Testis (tissue), 5 donors: ENCODE measurements around the gene WDR75. TPM values are rescaled to one million over a fixed set of nuclear protein-coding genes. Genes with fewer than 3 reads are reported as not detected.

Experiments
- DNase-seq: peaks from one replicate; pipeline ENCODE4 v3.0.0-alpha.2; 2019
- H3K27ac ChIP-seq, 2 donors: fragments of 200-600 bp; sonication (generic); one replicate each; pipeline ENCODE4 v1.5.1; 2019
- H3K27me3 ChIP-seq: fragments of 200-600 bp; sonication (generic); one replicate; pipeline ENCODE4 v1.5.1; 2019
- H3K36me3 ChIP-seq: fragments of 200-600 bp; sonication (generic); one replicate; pipeline ENCODE4 v1.5.1; 2017; ENCODE audit warnings: low read depth; ENCODE audit errors: missing control alignments
- H3K4me1 ChIP-seq: fragments of 200-600 bp; sonication (generic); one replicate; pipeline ENCODE4 v1.5.1; 2019
- H3K4me3 ChIP-seq, 2 donors: fragments of 200-600 bp; sonication (generic); one replicate each; pipeline ENCODE4 v1.5.1; 2017 to 2019
- H3K9me3 ChIP-seq: fragments of 200-600 bp; sonication (generic); one replicate; pipeline ENCODE4 v1.5.1; 2017
- CTCF ChIP-seq, 3 experiments: fragments of 450-650 bp in 2 of 3; fragments of 200-600 bp in 1 of 3; sonication (generic) in 1 of 3; IDR thresholded peaks; one replicate each; pipeline ENCODE4 v1.5.1; 2016 to 2019; ENCODE audit warnings: antibody characterized with exemption in 3 of 3, mild to moderate bottlenecking in 2 of 3, moderate library complexity in 1 of 3
- POLR2A ChIP-seq: fragments of 450-650 bp; IDR thresholded peaks from one replicate; pipeline ENCODE4 v1.6.1; 2017; ENCODE audit warnings: antibody characterized with exemption, mild to moderate bottlenecking, moderate library complexity
- WGBS, 2 donors: methylation state at CpG; one replicate each; pipeline ENCODE4 v1.1.5; 2018; 5-methylcytosine and 5-hydroxymethylcytosine counted together
- intact Hi-C: fragments of 100-400 bp; cut with DNase I; formaldehyde crosslinking; loops from one replicate; pipeline ENCODE4 v1.15.1; 2023; ENCODE audit warnings: low total_unique reads
- long read RNA-seq, 2 donors: transcript quantifications; one replicate each; lab custom pipeline, GENCODE V29; 2026
- polyA plus RNA-seq: library from polyadenylated mRNA; stranded (reverse); fragments of 350-450 nt; fragmentation: Illumina TruSeq; extraction: RNeasy Lipid Tissue Mini Kit (QIAGEN cat#74804); gene quantifications from one replicate; pipeline ENCODE4 v1.2.3, GENCODE V29; 2014; ENCODE audit warnings: low read depth, low replicate concordance; ENCODE audit not compliant: insufficient read depth
- total RNA-seq, 2 donors: library from RNA; depleted of rRNA; stranded (reverse); fragments of >200 nt; gene quantifications; one replicate each; pipeline ENCODE4 v1.2.3, GENCODE V29; 2016

WDR75 gene
- 10 to 100 TPM; 35.0 to 38.1 TPM for total RNA-seq
- 21.5 TPM for polyA plus RNA-seq
- long read RNA-seq, donor 1, transcript WDR75-201 (21 exons, 2,701 nt) = major isoform, 9 of 21 reads
- long read RNA-seq, donor 1, partial matches to known transcripts = 12 of 21 reads
- long read RNA-seq, donor 1, other reads (novel, unspliced or antisense) = 0 of 21 reads
- long read RNA-seq, donor 2, full-length matches to known transcripts = 7 of 14 reads
- long read RNA-seq, donor 2, partial matches to known transcripts = 7 of 14 reads
- long read RNA-seq, donor 2, other reads (novel, unspliced or antisense) = 0 of 14 reads

DNA sequence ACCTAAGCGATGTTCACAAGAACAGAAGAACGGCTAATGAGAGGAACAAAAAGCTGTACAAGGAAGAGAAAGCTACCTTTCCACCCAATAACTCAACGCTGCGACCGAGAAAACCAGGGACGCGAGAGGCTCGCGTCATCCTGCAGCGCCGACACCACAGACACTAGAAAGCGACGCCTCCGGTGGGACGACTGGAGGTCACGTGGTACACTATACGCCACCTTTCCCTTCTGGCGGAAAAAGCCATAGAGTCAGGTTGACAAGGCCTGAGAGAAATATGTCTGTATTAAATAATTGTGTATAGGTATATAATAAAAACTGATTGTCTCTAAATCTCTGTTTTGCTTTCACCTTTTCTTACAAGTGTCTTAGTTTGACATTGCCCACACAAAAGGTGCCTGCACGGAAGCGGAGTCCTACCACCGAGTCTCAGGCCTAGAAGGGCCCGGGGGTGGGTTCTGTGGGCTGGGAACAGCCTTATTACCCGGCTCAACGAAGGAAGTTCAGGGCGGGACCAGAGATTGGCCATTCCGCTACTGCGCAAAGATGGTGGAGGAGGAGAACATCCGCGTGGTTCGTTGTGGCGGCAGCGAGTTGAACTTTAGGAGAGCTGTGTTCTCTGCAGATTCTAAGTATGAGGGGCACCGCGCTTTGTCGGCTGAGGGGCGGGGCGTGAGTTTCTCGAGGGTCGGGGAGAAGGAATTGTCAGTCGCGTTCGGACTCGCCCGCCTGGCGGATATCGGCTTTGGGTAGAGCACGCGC is at the start of gene WDR75:
Gene WDR75, plus strand, starts transcription at position 528 of the 762 bp plus-strand sequence. Its CDS starts 19 bp downstream, at position 547.
- Histone ChIP-seq H3K9me3 (no peaks in the 10 kb centered on the region), H3K27me3 (no peaks in the 10 kb centered on the region), H3K27ac (peak within 1 kb of the TSS; percentile 86 to 87), H3K36me3 (no peaks in the 10 kb centered on the region), H3K4me1 (peaks cover 12% of the 10 kb centered on the region), H3K4me3 (peak within 1 kb of the TSS; percentile 71 to 86)
- TF ChIP-seq POLR2A (no peak), CTCF (IDR thresholded peaks at IDR 0.05) (peak in 1 of 3 experiments; percentile 13)
- 0 to 1% methylated on average over 26 to 48 of the region's 48 CpGs for WGBS, 2 donors
- intact Hi-C loops = no loop called here
- peak; percentile 97 for DNase-seq

GRCh38 chr2:189393440-189394111 is 47.7 kb upstream of the WDR75 start:
- Histone ChIP-seq H3K36me3 (no peaks in the 10 kb centered on the region), H3K4me1 (no peaks in the 10 kb centered on the region), H3K27ac (no peak overlapping the region), H3K9me3 (no peaks in the 10 kb centered on the region), H3K4me3 (no peak overlapping the region), H3K27me3 (no peaks in the 10 kb centered on the region)
- intact Hi-C loops = no loop called here
- 64 to 75% methylated on average over 2 of the region's 2 CpGs for WGBS, 2 donors
- TF ChIP-seq CTCF (IDR thresholded peaks at IDR 0.05) (no peak), POLR2A (no peak)
- no peak for DNase-seq

- intact Hi-C loops = no loop called here
- no peak for DNase-seq
- Histone ChIP-seq H3K27me3 (no peaks in the 10 kb centered on the region), H3K27ac (no peak overlapping the region), H3K36me3 (no peaks in the 10 kb centered on the region), H3K9me3 (no peaks in the 10 kb centered on the region), H3K4me3 (no peak overlapping the region), H3K4me1 (no peaks in the 10 kb centered on the region)
- TF ChIP-seq POLR2A (no peak), CTCF (IDR thresholded peaks at IDR 0.05) (no peak)
Measured at GRCh38 chr2:189394525-189394924, 46.7 kb upstream of the WDR75 start.

DNA sequence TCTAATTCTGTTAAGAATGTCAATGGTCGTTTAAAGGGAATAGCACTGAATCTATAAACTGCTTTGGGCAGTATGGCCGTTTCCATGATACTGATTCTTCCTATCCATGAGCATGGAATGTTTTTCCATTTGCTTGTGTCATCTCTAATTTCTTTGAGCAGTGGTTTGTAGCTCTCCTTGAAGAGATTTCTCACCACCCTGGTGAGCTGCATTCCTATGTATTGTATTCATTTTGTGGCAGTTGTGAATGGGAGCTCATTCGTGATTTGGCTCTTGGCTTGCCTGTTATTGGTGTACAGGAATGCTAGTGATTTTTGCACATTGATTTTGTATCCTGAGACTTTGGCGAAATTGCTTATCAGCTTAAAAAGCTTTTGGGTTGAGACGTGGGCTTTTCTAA is 38.3 kb upstream of the WDR75 start:
- Histone ChIP-seq H3K9me3 (no peaks in the 10 kb centered on the region), H3K36me3 (no peaks in the 10 kb centered on the region), H3K4me3 (no peak overlapping the region), H3K27ac (no peak overlapping the region), H3K4me1 (no peaks in the 10 kb centered on the region), H3K27me3 (no peaks in the 10 kb centered on the region)
- intact Hi-C loops = no loop called here
- TF ChIP-seq CTCF (IDR thresholded peaks at IDR 0.05) = no peak
- TF ChIP-seq POLR2A = no peak
- WGBS, 2 donors = 75 to 79% methylated on average over 5 of the region's 5 CpGs
- DNase-seq = no peak
